Measurements from ENCODE around the gene EFNA5.

Gene EFNA5

DNA sequence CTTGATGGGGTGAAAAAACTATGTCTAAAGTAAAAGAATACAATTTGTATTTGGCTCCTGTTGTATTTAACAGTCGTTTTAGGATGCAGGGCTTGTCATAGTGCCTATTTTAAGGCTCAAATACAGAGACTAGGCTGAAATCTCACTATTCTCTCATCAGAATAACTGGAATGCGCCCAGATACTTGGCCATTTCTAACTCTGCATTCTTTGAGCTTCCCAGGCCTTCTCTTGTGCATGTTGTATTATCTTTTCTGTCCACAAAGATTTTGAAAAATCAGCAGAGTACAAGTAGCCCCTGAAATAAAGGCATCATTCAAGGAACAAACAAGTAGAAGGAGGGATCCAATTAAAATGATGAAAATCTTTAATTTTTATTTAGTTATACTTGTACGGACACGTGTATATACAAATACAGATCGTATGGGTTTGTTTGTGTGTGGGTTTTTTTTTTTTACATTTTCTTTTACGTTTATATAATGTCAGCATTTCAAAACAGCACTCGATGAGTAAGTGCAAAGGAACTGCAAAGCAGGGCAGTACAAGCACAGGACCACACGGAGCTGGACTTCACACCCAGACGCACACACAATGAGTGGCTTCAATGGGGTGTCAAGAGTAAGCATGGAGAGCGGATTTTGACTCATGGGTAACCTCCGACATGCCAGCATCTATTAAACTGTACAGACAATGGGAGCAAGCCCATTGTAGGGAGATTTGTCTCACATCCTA, 294.0 kb downstream of the EFNA5 start:
- ATAC-seq, result no peak
- H3K27ac Mint-ChIP-seq, result no peak overlapping the region
- no peak overlapping the region for H3K4me3 Mint-ChIP-seq
- DNase-seq (ENCODE audit: low spot score in 2 of 2), result no peak
- H3K36me3 Mint-ChIP-seq, result no peaks in the 10 kb centered on the region
- H3K4me1 Mint-ChIP-seq, result no peaks in the 10 kb centered on the region
- H3K9me3 Mint-ChIP-seq, result no peaks in the 10 kb centered on the region

DNA sequence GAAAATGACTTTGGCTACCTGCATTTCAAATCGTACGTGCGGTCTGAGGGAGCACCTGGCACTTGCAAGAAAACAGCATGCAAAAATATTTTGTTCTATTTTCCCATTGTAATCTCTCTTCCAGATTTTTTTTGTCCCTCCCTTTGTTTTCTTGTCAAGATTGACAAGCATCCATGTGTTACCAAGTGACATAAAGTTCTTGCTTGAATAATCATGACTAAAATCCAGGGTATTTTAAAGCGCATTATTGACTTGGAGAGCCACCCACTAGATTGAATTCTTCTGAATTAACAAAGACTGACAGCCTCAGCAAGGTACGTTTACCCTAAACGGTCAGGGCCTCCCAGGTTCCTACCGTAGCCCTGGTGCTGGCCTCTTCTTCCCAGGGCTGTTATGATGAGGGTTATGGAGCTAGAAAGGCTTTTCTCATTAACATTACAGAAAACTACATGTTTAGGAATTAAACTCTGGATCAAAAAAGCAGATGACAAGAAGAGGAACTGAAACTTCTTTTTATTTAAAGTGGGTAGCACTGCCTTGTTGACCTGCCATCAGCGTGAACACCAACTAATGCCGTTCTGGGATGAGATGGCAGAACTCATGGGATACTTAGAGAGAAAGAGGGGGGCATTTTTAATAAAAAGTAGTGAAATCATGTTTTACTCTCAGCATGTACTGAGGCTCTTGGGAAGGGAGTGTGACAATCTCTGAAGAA, 297.0 kb downstream of the EFNA5 start:
- no peaks in the 10 kb centered on the region for H3K36me3 Mint-ChIP-seq
- H3K9me3 Mint-ChIP-seq, result no peaks in the 10 kb centered on the region
- ATAC-seq (no peak), DNase-seq (ENCODE audit: low spot score in 2 of 2) (no peak)
- no peaks in the 10 kb centered on the region for H3K4me1 Mint-ChIP-seq
- no peak overlapping the region for H3K4me3 Mint-ChIP-seq
- no peak overlapping the region for H3K27ac Mint-ChIP-seq

DNA sequence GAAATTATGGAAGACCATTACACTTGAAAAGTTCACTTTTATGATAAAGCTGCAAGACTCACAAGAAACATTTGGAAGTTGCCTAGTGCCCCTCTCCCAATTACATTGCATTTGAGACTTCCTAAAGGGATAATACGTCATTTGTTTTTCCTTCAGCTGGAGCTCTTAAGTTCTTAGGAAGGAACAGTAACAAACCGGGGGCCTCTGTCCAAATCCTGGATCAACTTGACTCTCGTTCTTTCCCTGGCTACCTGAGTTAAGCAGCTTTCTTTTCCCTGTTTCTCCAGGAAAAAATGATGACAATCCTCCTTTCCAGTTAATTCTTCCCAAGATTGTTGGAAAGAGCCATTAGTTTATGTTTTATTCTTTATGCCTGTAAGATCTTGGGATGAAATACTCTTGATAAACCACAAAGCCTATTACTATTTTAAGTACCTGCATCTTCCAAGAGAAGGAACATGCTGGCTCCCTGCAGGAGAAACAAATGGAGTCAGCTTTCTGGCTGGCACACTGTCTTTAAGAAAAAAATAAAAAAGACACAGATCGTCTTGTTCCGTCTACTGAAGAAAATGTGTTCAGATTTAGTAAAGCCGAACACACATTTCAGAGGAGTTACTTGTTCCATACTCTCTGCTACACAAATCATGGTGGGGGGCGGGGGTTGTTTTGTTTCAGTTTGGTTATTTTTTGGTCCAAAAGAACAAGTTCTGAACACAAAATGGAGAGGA, 297.9 kb downstream of the EFNA5 start:
- no peaks in the 10 kb centered on the region for H3K4me1 Mint-ChIP-seq
- DNase-seq (ENCODE audit: low spot score in 2 of 2) (no peak), ATAC-seq (no peak)
- H3K36me3 Mint-ChIP-seq, result no peaks in the 10 kb centered on the region
- H3K27ac Mint-ChIP-seq, result no peak overlapping the region
- H3K4me3 Mint-ChIP-seq, result no peak overlapping the region
- no peaks in the 10 kb centered on the region for H3K9me3 Mint-ChIP-seq

DNA sequence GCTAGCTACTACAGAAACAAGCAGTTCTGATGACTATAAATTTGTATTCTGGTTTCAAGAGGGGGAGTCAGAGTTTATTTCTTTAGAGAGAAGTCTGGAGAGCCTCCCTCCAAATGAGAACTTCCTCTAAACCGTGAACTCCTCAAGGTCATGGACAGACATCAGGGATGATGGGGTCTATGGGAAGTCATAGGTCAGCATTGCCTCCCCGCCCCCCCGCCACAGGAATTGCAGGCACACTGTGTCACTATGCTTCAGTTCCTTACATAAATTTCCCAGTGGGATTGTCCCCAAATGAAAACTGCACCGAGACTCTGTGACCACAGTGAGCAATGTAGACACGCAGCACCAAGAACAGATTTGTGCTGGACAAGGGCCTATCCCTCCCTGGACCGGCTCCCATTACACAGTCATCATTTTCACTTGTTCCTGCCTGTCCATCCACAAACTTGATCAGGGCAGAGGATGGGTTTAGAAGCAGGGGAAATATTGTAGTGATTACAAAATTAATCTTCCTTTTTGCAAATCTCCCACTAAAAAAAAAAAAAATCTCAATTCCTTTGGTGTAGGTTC, 300.3 kb downstream of the EFNA5 start:
- H3K4me3 Mint-ChIP-seq, result no peak overlapping the region
- no peak for ATAC-seq
- no peaks in the 10 kb centered on the region for H3K36me3 Mint-ChIP-seq
- peaks cover 6% of the 10 kb centered on the region for H3K4me1 Mint-ChIP-seq
- H3K27ac Mint-ChIP-seq, result no peak overlapping the region
- no peaks in the 10 kb centered on the region for H3K9me3 Mint-ChIP-seq
- DNase-seq (ENCODE audit: low spot score in 2 of 2), result no peak

DNA sequence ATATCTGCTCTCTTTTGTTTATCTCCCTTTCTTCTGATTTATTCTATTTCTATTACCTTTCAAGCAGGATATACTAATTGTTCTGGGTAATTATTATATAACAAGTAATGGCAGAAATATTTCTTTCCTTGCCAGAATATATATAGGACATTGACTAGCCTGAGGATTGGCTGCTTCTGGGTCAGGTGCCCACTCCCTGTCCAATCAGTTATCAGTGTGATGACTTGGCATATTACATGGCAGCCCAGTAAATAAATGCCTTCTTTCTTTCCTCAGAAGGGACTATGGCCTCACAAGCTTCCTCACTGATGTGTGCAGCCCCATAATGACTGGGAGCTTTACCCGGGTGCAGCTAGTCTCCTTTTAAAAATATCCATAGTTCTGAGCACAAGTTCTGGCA, 301.1 kb downstream of the EFNA5 start:
- no peak for DNase-seq (ENCODE audit: low spot score in 2 of 2)
- Mint-ChIP-seq H3K36me3 (no peaks in the 10 kb centered on the region), H3K4me1 (peaks cover 15% of the 10 kb centered on the region), H3K4me3 (no peak overlapping the region), H3K9me3 (no peaks in the 10 kb centered on the region), H3K27ac (no peak overlapping the region)
- no peak for ATAC-seq

DNA sequence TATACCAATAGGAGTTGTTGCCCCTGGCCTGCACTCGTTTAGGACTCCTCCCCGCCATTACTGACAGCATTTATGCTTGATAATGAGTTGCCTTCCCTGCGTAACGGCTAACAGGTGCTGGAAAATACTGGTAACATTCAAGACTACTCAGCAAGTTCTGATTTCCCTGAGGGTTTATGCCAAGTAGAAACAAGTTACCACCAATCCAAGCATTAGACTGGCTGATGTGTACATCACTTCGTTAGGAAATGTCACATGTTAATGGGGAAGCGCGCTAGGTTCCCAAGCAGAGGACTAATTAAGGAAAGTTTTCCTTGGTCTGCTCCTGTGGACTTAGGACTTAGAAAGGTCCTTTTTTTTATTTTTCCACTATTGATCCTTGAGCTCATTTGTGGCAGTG, 302.1 kb downstream of the EFNA5 start:
- H3K9me3 Mint-ChIP-seq, result no peaks in the 10 kb centered on the region
- no peak overlapping the region for H3K4me3 Mint-ChIP-seq
- no peaks in the 10 kb centered on the region for H3K36me3 Mint-ChIP-seq
- H3K27ac Mint-ChIP-seq, result no peak overlapping the region
- no peak for ATAC-seq
- DNase-seq (ENCODE audit: low spot score in 2 of 2), result no peak
- peaks cover 16% of the 10 kb centered on the region for H3K4me1 Mint-ChIP-seq

DNA sequence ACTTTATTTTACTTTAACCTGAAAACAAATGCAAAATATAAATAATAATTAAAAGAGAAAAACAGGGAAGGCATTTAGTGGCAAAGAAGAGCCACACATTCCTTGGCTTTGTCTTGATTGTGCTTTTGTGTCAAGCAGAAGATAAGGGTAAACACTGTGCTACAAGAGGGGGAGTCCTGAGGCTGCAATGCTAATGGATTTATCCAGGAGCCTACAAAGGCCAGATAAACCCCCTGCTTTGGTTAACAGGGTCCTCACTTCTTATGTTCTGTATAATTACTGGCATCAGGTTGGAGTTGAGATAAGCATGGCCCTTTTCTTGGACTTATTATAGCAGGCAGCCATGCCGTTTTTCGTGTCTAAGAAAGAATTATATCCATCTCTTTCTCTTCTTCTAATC, 302.8 kb downstream of the EFNA5 start:
- H3K9me3 Mint-ChIP-seq, result no peaks in the 10 kb centered on the region
- DNase-seq (ENCODE audit: low spot score in 2 of 2), result no peak
- H3K4me1 Mint-ChIP-seq, result peaks cover 16% of the 10 kb centered on the region
- ATAC-seq, result no peak
- H3K27ac Mint-ChIP-seq, result no peak overlapping the region
- no peaks in the 10 kb centered on the region for H3K36me3 Mint-ChIP-seq
- no peak overlapping the region for H3K4me3 Mint-ChIP-seq

DNA sequence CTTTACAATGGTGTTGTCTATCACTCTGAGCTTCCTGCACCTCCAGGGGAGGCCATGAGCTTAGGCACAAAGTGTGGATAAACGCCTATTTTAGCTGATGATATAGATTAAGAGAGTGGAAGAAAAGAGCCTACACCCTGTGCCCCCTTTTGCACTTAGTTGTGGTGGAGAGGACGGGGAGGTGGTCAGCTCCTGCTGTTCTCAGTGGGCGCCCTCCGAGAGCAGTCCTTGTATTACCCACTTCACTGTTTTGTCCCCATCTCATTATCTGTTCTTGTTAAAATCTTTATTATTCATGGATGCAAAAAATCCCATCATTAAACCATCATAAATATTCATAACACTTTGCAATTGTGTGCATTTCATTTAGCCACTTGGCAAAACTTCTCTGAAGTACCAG, 303.3 kb downstream of the EFNA5 start:
- Mint-ChIP-seq H3K27ac (no peak overlapping the region), H3K9me3 (no peaks in the 10 kb centered on the region), H3K4me3 (no peak overlapping the region), H3K36me3 (no peaks in the 10 kb centered on the region), H3K4me1 (peaks cover 16% of the 10 kb centered on the region)
- DNase-seq (ENCODE audit: low spot score in 2 of 2) (no peak), ATAC-seq (no peak)

DNA sequence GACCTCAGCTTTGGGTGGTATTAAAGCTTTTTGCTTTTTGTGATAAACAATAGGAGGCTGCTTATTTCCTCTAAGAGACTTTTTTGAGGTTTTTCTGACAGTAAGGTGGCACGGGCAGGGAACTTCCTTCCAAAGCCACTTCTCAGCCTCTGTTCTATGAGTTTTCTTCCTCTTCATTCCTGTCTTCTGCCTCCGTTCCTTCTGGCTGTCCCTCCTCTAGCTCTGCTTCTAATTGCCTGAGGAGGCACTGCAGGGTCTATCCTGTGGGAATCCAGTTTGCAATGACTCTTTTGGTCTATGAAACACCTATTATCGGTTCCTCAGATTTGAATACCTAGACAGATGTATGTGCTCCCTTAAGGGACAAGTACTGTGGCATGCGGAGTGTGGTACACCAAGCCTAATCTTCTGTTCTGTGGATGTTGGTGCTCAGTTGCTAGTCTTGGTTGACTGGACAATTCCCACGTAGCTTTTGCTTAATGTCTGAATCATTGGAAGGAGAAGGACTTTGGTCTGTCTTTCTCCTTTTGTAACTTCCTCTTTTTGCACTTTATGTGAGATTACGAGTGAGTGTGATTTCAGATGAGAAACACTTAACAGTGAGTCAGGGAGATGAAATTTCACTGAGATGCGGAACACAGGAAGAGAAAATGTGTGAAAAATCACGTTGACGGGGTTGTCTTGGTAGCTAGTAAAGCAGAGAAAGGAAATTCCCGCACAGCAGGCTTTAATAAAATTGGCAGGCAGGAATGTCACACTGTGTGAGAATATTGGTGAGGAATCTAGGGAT, 305.2 kb downstream of the EFNA5 start:
- Mint-ChIP-seq H3K36me3 (no peaks in the 10 kb centered on the region), H3K27ac (no peak overlapping the region), H3K9me3 (no peaks in the 10 kb centered on the region), H3K4me1 (peaks cover 16% of the 10 kb centered on the region), H3K4me3 (peak overlapping the region; percentile 3)
- ATAC-seq (peak; percentile 52), DNase-seq (ENCODE audit: low spot score in 2 of 2) (no peak)

DNA sequence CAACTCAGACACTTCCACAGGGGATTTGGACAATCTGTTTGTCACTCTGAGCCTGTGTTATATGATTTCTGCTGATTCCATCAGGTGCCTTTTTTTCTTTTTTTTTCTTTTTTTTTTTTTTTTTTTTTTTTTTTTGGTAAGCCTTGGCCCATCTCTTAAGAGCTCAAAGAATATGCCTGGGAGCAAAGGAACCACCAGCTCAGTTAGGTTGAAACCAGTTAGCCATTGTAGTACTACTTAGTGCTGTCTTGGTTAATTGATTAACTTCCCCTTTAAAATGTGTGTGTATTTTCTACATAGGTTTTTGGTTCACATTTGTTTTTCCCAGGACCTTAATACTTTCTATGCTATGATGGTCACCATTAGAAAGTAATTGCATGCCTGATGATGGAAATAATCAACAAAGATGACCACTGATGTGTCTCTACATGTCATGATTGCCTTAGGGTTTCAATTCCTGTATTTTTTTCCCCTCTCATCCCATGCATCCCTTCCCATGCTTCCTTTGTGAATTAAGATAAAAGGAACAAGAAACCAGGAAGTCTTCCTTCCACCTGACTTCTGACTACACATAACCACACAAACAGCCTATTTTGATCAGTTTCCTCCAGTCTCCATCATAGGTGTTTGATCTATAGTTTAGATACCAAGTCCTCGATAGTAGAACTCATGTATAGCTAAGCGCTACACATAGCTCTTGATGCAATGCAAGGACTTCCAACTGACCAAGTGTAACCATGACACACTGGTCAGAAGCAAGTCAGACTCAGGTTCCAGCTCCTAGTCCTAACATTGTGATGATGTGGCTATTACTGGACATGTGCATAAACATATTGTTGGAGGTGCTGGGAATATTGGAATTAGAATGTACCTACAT, 306.1 kb downstream of the EFNA5 start:
- ATAC-seq, result no peak
- H3K4me3 Mint-ChIP-seq, result no peak overlapping the region

DNA sequence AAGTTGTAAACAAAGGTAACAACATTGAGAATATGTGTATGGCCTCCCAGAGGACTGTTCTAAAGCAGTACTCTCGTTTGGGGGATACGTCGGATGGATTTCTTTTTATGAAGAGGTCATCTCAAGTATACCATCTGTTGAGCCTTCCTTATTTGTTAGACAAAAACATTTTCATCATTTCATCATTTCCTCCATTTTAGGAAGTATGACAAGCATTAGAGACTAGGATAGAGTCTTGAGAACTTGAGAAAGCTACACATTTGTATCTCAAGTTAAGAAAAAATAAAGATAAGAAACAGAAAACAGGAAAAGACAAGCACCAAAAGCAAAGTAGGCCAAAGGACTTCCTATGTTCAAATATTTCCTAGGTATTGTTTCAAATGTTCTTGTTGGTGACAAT, 307.0 kb downstream of the EFNA5 start:
- H3K27ac Mint-ChIP-seq, result no peak overlapping the region
- no peaks in the 10 kb centered on the region for H3K9me3 Mint-ChIP-seq
- H3K36me3 Mint-ChIP-seq, result no peaks in the 10 kb centered on the region
- peaks cover 16% of the 10 kb centered on the region for H3K4me1 Mint-ChIP-seq
- no peak for ATAC-seq
- no peak for DNase-seq (ENCODE audit: low spot score in 2 of 2)
- H3K4me3 Mint-ChIP-seq, result no peak overlapping the region

More for the DNA sequence above, 306.1 kb downstream of the EFNA5 start:
- no peak for DNase-seq (ENCODE audit: low spot score in 2 of 2)
- Mint-ChIP-seq H3K4me1 (peaks cover 16% of the 10 kb centered on the region), H3K27ac (no peak overlapping the region), H3K9me3 (no peaks in the 10 kb centered on the region), H3K36me3 (no peaks in the 10 kb centered on the region)

DNA sequence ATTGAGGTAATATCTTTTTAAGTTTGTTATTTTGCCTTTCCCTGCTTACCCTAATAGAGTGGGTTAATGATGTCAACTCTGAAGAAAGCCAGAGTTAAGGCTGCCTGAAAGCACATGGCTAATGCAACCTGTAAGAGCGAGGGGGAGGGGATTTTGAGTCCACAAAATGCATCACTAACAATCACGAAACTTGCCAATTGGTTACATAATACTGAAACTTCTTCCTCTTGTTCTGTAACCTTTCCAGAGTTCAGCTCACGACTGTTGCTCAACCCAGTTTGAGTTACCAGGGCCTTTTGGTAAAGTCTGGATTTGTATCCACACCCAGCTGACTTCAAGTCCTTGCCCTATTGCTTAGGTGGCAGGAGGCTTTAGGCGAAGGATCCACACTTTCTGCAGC, 308.8 kb downstream of the EFNA5 start:
- H3K27ac Mint-ChIP-seq, result no peak overlapping the region
- no peaks in the 10 kb centered on the region for H3K36me3 Mint-ChIP-seq
- no peaks in the 10 kb centered on the region for H3K9me3 Mint-ChIP-seq
- DNase-seq (ENCODE audit: low spot score in 2 of 2) (no peak), ATAC-seq (no peak)
- no peak overlapping the region for H3K4me3 Mint-ChIP-seq
- H3K4me1 Mint-ChIP-seq, result peaks cover 16% of the 10 kb centered on the region

DNA sequence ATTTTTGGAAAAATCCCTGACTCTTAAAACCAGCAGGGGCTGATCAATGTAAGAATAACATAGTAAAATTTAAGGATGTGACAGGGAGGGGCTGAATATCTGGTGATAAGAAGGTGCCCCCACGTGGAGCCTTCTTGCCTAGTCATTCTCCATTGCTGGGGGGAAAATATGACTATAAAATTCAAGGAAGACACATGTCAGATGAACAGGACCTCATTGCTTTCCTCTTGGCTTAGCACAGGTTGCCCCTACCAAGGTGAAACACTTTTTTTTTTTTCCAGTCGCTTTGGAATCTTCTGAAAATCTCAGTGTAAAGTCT, 310.9 kb downstream of the EFNA5 start:
- no peaks in the 10 kb centered on the region for H3K36me3 Mint-ChIP-seq
- no peak for ATAC-seq
- H3K4me1 Mint-ChIP-seq, result peaks cover 4% of the 10 kb centered on the region
- H3K4me3 Mint-ChIP-seq, result no peak overlapping the region
- H3K9me3 Mint-ChIP-seq, result no peaks in the 10 kb centered on the region
- DNase-seq (ENCODE audit: low spot score in 2 of 2), result no peak
- H3K27ac Mint-ChIP-seq, result peak overlapping the region; percentile 6
